Measurements from ENCODE around the gene PRPSAP2.
A peak's percentile ranks its signal among the peaks of the same experiment; 100 is the strongest.
"Not testable (repeated sequence)": the region's sequence is repeated elsewhere in the genome, so short reads cannot be mapped to it uniquely, and the experiment has no call there.

PRPSAP2 gene, protein sequence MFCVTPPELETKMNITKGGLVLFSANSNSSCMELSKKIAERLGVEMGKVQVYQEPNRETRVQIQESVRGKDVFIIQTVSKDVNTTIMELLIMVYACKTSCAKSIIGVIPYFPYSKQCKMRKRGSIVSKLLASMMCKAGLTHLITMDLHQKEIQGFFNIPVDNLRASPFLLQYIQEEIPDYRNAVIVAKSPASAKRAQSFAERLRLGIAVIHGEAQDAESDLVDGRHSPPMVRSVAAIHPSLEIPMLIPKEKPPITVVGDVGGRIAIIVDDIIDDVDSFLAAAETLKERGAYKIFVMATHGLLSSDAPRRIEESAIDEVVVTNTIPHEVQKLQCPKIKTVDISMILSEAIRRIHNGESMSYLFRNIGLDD

DNA sequence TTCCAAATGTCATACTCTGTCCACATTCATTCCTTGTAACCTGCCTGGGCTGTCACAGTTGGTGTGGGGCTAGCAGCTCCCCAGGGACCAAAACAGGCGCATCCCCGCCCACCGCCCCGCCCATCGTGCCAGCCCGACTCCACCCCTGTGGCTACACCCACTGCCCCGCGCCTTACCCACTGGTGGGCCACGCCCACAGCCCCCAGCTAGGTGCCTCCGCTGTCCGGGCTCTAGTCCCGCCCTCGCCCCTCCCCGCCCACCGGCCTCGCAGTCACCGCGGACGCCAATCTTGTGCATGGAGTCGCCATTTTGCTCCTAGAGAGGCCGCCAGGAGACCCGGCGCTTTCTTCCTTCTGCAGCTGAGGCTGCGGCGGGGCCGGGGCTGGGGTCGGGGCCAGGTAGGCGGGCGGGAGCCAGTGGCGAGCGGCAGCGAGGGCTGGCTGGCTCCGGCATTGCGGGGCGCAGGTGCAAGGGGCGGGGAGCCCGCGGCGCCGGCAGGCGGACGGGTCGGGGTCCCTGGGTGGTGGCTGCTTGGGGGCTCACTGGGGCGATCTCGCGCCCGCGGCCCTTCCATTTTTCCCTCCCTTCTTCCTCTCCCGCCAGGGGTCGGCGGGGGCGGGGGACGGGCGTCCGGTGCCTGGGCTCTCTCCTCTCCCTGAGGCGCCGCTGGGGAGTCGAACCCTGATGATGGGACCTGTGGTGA is at the start of gene PRPSAP2:
Gene PRPSAP2, plus strand, starts transcription at position 268 of the 703 bp plus-strand sequence. CDS start 7,703 bp downstream, outside the sequence.
- no peaks in the 10 kb centered on the region for H3K9me3 Mint-ChIP-seq
- no peaks in the 10 kb centered on the region for H3K27me3 Mint-ChIP-seq
- H3K4me3 Mint-ChIP-seq = peak within 1 kb of the TSS; percentile 82
- peak; percentile 92 to 93 for DNase-seq
- peak within 1 kb of the TSS; percentile 92 for H3K27ac Mint-ChIP-seq
- peaks cover 49% of the 10 kb centered on the region for H3K4me1 Mint-ChIP-seq
- ATAC-seq = peak; percentile 80

DNA sequence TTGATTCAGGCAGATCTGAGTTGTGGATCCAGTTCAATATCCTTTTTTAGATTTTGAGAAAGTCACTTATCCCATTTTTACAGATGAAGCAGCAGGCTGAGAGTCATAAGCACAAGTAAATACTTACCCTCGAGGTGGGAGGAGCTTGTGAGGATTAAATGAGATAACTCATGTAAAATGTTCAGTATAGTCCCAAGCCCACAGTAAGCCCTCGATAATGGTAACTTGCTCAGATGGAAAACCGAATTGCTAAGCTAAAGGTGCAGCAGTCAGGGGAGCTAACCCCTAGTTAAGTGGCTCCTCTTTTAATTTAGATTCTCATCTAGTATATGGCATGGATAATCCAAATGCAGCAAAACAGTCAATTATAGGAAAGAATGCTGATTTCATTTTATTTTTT is 42.0 kb upstream of the PRPSAP2 start:
- not testable (repeated sequence) for H3K27ac Mint-ChIP-seq, H3K27me3 Mint-ChIP-seq, H3K9me3 Mint-ChIP-seq, ATAC-seq, H3K4me3 Mint-ChIP-seq, DNase-seq
- peaks cover 12% of the 10 kb centered on the region for H3K4me1 Mint-ChIP-seq

DNA sequence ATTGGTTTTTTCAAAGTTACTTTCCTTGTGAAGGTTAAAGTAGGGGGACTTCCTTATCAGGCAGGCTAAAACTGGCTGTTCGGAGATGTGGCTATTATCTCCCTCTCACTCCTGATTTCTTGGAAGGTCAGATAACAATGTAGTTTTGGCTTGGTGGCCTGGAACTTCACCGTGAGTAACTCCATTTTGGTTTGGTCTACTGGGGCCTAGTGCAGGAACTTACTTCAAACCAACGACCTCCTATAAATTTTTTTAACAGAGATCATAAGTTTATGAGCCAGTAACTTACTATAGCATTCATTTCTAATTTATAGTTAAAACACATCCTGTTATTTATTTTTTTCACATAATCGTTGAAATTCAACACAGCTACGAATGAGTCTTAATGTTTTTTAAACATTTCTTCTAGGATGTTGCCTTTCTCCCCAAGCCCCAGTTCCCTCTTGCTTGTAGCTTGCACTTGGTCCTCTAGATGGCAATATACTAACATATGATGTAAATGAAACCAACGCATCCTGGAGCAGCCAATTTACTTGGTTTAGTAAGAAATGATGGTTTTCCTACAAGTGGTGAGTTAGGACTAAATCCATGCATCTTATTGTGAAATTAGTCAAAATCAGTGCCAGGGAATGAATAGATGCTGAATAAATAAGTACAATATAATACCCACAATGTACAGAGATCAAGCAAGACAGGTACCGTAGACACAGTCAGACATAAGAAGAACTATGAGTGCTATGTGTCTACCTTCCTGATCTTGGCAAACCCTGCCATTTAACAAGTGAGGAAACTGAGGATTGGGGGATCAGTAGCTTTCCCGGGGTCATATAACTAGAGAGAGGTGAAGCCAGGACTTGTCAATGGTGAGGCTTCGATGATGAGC is 41.2 kb upstream of the PRPSAP2 start:
- H3K9me3 Mint-ChIP-seq, H3K27ac Mint-ChIP-seq, H3K4me3 Mint-ChIP-seq, H3K27me3 Mint-ChIP-seq: not testable (repeated sequence)
- ATAC-seq = peak; percentile 72
- DNase-seq = peak; percentile 39 to 40
- peaks cover 17% of the 10 kb centered on the region for H3K4me1 Mint-ChIP-seq

- not testable (repeated sequence) for H3K9me3 Mint-ChIP-seq, H3K4me3 Mint-ChIP-seq, H3K27me3 Mint-ChIP-seq, DNase-seq, ATAC-seq
- H3K4me1 Mint-ChIP-seq = peaks cover 17% of the 10 kb centered on the region
- H3K27ac Mint-ChIP-seq = peak overlapping the region in 1 of 2 donors; percentile 48
These were observed 36.5 kb upstream of the PRPSAP2 start for GRCh38 chr17:18821430-18821829.

DNA sequence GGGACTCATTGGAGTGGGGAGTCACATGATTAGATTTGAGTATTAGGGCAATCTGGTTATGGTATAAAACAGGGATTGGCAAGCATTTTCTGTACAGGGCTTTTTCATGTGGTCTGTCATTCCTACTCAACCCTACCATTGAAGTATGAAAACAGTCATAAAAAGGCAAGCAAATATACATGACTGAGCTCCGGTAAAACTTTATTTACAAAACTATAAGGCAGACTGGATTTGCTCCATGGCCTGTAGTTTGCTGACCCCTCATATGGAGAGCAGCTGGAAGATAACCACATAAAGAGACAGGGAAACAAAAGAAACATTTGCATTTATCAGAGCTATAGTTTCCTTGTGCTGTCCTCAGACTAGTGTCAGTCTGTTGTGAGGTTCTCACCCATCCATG is 30.3 kb upstream of the PRPSAP2 start:
- H3K27me3 Mint-ChIP-seq, ATAC-seq, H3K9me3 Mint-ChIP-seq, H3K27ac Mint-ChIP-seq, DNase-seq, H3K4me1 Mint-ChIP-seq, H3K4me3 Mint-ChIP-seq: not testable (repeated sequence)

GRCh38 chr17:18848501-18848900 is 9.4 kb upstream of the PRPSAP2 start:
- no peak for ATAC-seq
- no peak for DNase-seq
- Mint-ChIP-seq H3K4me3 (no peak overlapping the region), H3K9me3 (no peaks in the 10 kb centered on the region), H3K27ac (no peak overlapping the region), H3K4me1 (no peaks in the 10 kb centered on the region), H3K27me3 (no peaks in the 10 kb centered on the region)

- DNase-seq = no peak
- H3K27ac Mint-ChIP-seq = no peak overlapping the region
- H3K27me3 Mint-ChIP-seq = no peaks in the 10 kb centered on the region
- peaks cover 11% of the 10 kb centered on the region for H3K4me1 Mint-ChIP-seq
- no peak overlapping the region for H3K4me3 Mint-ChIP-seq
- ATAC-seq = no peak
- H3K9me3 Mint-ChIP-seq = no peaks in the 10 kb centered on the region
These were observed 7.3 kb upstream of the PRPSAP2 start for GRCh38 chr17:18850679-18851078.

GRCh38 chr17:18851201-18851600 is 6.7 kb upstream of the PRPSAP2 start:
- Mint-ChIP-seq H3K4me1 (peaks cover 12% of the 10 kb centered on the region), H3K4me3 (no peak overlapping the region), H3K27ac (no peak overlapping the region), H3K27me3 (no peaks in the 10 kb centered on the region), H3K9me3 (no peaks in the 10 kb centered on the region)
- no peak for ATAC-seq
- no peak for DNase-seq

DNA sequence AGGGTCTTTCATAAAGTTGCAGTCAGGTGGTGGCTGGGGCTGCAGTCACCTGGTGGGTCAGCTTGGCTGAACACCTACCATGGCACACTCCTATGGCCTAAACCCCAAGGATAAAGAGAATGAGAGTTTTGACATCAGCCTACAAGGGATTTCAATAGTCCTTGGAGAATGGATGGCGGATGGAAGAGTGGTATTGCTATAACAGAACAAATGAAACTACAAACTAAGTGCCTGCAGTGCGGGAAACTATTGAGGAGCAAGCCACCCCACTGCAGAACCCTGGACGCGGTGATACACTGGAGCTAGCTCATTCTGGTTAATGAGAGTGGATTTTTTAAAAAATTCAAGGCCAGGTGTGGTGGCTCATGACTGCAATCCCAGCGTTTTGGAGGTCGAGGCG is 3.0 kb upstream of the PRPSAP2 start:
- no peak for DNase-seq
- peak overlapping the region; percentile 82 to 97 for H3K4me3 Mint-ChIP-seq
- H3K9me3 Mint-ChIP-seq = no peaks in the 10 kb centered on the region
- ATAC-seq = no peak
- H3K27ac Mint-ChIP-seq = no peak overlapping the region
- H3K27me3 Mint-ChIP-seq = no peaks in the 10 kb centered on the region
- H3K4me1 Mint-ChIP-seq = peaks cover 24% of the 10 kb centered on the region

DNA sequence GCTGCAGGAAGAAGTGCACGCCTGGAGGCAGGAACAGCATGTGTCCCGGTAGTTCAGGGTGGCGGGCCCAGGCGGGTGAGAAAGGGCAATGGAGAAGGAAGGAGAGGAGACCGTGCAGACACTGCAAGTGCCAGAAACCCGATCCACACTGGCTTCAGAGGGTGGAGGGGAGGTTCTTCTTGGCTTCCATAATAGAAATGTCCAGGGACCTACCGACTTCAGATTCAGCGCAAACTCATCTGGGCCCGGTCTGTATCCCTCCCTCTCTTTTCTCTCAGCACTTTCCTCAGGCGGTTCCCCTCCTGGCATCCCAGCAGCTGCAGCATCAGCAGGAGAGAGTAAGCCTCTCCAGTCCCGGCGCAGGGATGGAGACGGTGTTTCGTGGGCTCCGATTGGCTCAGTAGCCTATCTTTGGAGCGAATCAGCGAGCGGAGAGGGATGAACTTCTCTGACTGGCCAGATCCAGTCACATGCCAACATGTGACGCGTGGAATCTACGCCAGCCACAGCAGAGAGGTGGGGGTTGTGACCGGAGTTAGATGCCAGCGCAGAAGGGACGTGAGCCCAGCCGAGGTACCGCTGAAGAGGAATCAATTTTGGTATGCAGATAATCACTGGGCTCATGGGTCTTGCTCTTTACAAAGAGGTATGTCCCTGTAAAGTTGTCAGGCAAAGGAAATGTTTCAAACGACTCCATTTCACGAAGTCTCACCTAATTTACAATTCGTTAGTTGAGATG is 1.9 kb upstream of the PRPSAP2 start:
- no peaks in the 10 kb centered on the region for H3K9me3 Mint-ChIP-seq
- H3K27ac Mint-ChIP-seq = peak overlapping the region; percentile 77 to 92
- H3K4me1 Mint-ChIP-seq = peaks cover 34% of the 10 kb centered on the region
- no peaks in the 10 kb centered on the region for H3K27me3 Mint-ChIP-seq
- H3K4me3 Mint-ChIP-seq = peak overlapping the region; percentile 82 to 97
- DNase-seq (peak; percentile 81 to 89), ATAC-seq (peak; percentile 92)

DNA sequence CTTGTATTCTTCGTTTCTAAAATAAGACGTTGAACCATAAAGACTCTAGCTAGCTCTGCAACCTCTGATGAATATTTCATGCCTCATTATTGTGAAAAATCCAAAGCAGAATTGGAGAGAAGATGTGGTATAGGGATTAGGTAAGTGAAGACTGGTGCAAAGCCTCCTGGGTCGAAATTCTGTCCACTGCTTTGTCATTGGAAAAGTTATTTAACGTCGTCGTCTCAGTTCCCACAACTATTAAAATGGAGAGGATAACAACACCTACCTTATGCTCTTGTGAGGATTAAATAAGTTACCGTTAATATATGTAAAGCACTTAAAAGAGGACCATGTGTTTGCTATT is 1.4 kb upstream of the PRPSAP2 start:
- peak overlapping the region; percentile 82 to 97 for H3K4me3 Mint-ChIP-seq
- H3K9me3 Mint-ChIP-seq = no peaks in the 10 kb centered on the region
- peaks cover 40% of the 10 kb centered on the region for H3K4me1 Mint-ChIP-seq
- ATAC-seq (no peak), DNase-seq (no peak)
- H3K27ac Mint-ChIP-seq = peak overlapping the region; percentile 77 to 92
- H3K27me3 Mint-ChIP-seq = no peaks in the 10 kb centered on the region

- DNase-seq (no peak), ATAC-seq (no peak)
- H3K4me1 Mint-ChIP-seq = peaks cover 49% of the 10 kb centered on the region
- H3K9me3 Mint-ChIP-seq = no peaks in the 10 kb centered on the region
- peak overlapping the region; percentile 82 for H3K4me3 Mint-ChIP-seq
- H3K27ac Mint-ChIP-seq = peak overlapping the region; percentile 92
- no peaks in the 10 kb centered on the region for H3K27me3 Mint-ChIP-seq
These were observed 775 bp downstream of the PRPSAP2 start for GRCh38 chr17:18858567-18859245.

DNA sequence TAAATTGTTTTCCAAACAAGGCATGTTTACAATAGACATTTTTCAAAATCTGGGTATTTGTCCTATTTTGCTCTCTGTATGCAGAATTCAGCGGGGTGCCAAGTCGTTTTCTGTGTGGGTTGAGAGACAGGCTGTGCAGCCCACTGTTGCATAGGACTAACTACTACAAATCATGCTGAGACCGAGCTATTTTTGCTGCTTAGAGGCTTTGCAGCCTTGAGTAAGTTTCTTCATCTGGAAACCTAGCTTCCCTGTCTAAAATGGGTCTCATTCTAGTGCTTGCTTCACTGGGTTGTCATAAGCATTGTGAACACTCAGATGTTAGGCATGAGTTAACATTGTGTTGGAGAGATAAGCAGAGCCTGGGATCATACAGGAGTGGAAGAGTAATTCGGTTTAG is 1.3 kb downstream of the PRPSAP2 start:
- peaks cover 49% of the 10 kb centered on the region for H3K4me1 Mint-ChIP-seq
- H3K27me3 Mint-ChIP-seq = no peaks in the 10 kb centered on the region
- H3K4me3 Mint-ChIP-seq = peak overlapping the region; percentile 82

GRCh38 chr17:18860161-18860972 is 2.4 kb downstream of the PRPSAP2 start:
- H3K27ac Mint-ChIP-seq = peak overlapping the region; percentile 17 to 67
- no peaks in the 10 kb centered on the region for H3K27me3 Mint-ChIP-seq
- peak in 1 of 2 donors; percentile 15 for DNase-seq
- peak; percentile 63 for ATAC-seq
- peaks cover 49% of the 10 kb centered on the region for H3K4me1 Mint-ChIP-seq
- peak overlapping the region; percentile 41 to 78 for H3K4me3 Mint-ChIP-seq
- no peaks in the 10 kb centered on the region for H3K9me3 Mint-ChIP-seq

More for the DNA sequence above, 1.3 kb downstream of the PRPSAP2 start:
- Mint-ChIP-seq H3K9me3 (no peaks in the 10 kb centered on the region), H3K27ac (no peak overlapping the region)
- ATAC-seq = no peak
- DNase-seq = no peak

All from stimulated activated naive CD8-positive, alpha-beta T cell treated with anti-CD3 and anti-CD28 coated beads, Interleukin-15, amount 100 ng/mL, for 72 hours (primary cell).